HCT116 (cell line): ENCODE measurements around the gene KISS1R. TPM values are rescaled to one million over a fixed set of nuclear protein-coding genes. Genes with fewer than 3 reads are reported as not detected.
A peak's percentile ranks its signal among the peaks of the same experiment; 100 is the strongest.

ENCODE experiments used
- ATAC-seq: fragments of 200-7000 bp; cut with Tn5 transposase; 2 replicates; pipeline ENCODE4 v1.9.1; 2020; ENCODE audit warnings: mild to moderate bottlenecking, moderate library complexity
- BruUV-seq: library from RNA; stranded (reverse); fragments of 400-500 nt; replicated peaks from 2 replicates; lab custom pipeline; 2021; lab: Mats Ljungman, UMichigan
- CTCF ChIA-PET: fragments of 300-600 bp; sonication (Branson Sonifier 250); formaldehyde crosslinking; loops from one replicate; lab custom pipeline; 2021; ENCODE audit warnings: antibody characterized with exemption; lab: Charles Lee
- POLR2A ChIA-PET: fragments of 300-600, 350-600 bp; sonication (Branson Sonifier 250); formaldehyde crosslinking; loops from one replicate; lab custom pipeline; 2021; ENCODE audit warnings: antibody characterized with exemption; lab: Charles Lee
- RAD21 ChIA-PET, 2 experiments: fragments of 300-600 bp; sonication (Branson Sonifier 250); formaldehyde crosslinking; loops; one replicate each; lab custom pipeline; 2023; ENCODE audit warnings: low total read pairs in 2 of 2; ENCODE audit not compliant: uncharacterized antibody in 2 of 2, unreplicated experiment in 2 of 2, low non-redundant PET in 1 of 2; lab: Charles Lee
- DNase-seq: peaks from one replicate; pipeline ENCODE4 v3.0.0-alpha.2; 2010; ENCODE audit warnings: low read depth, low spot score
- H2AFZ ChIP-seq: fragments of 200-600 bp; shearing (Covaris generic), sonication (generic); 2 replicates; pipeline ENCODE4 v1.6.1; 2017; ENCODE audit warnings: low read depth, mixed run types, mixed read lengths, antibody characterized with exemption, low read length; ENCODE audit not compliant: poor library complexity, severe bottlenecking
- H3K27ac ChIP-seq: 2 replicates; pipeline ENCODE4 v1.5.1; 2012; ENCODE audit warnings: low read depth, low read length
- H3K27me3 ChIP-seq: fragments of 200-600 bp; sonication (generic); 2 replicates; pipeline ENCODE4 v1.6.1; 2016; ENCODE audit warnings: mixed run types, low read length, mixed read lengths; ENCODE audit not compliant: insufficient read depth
- H3K36me3 ChIP-seq, 2 experiments: fragments of 200-500 bp in 1 of 2; fragments of 200-600 bp in 1 of 2; sonication (Bioruptor generic) in 1 of 2; sonication (generic) in 1 of 2; 2 replicates each; pipeline versions ENCODE4 v1.5.1 to v1.6.1; 2014 to 2016; ENCODE audit warnings: low read length in 2 of 2, inconsistent platforms in 1 of 2, mixed read lengths in 1 of 2, mixed run types in 1 of 2; ENCODE audit not compliant: insufficient read depth in 2 of 2, control insufficient read depth in 1 of 2
- H3K4me1 ChIP-seq, 2 experiments: fragments of 200-600 bp in 1 of 2; sonication (generic) in 1 of 2; 2 replicates each; pipeline versions ENCODE4 v1.5.1 to v1.6.1; 2012 to 2017; ENCODE audit warnings: low read length in 2 of 2, inconsistent platforms in 1 of 2, mild to moderate bottlenecking in 1 of 2, mixed read lengths in 1 of 2, mixed run types in 1 of 2, moderate library complexity in 1 of 2; ENCODE audit not compliant: insufficient read depth in 2 of 2, control insufficient read depth in 1 of 2
- H3K4me2 ChIP-seq: fragments of 200-600 bp; sonication (generic); 2 replicates; pipeline ENCODE4 v1.6.1; 2017; ENCODE audit warnings: mixed run types, low read length, mixed read lengths
- H3K4me3 ChIP-seq, 2 experiments: fragments of 200-600 bp in 1 of 2; sonication (generic) in 1 of 2; replicated peaks in 1 of 2; 2 replicates each; pipeline ENCODE4 v1.5.1; 2011 to 2016; ENCODE audit warnings: low read length in 2 of 2, control low read depth in 1 of 2, low read depth in 1 of 2, mild to moderate bottlenecking in 1 of 2, mixed read lengths in 1 of 2, mixed run types in 1 of 2
- H3K79me2 ChIP-seq: fragments of 200-600 bp; sonication (generic); 2 replicates; pipeline ENCODE4 v1.6.1; 2017; ENCODE audit warnings: mild to moderate bottlenecking, mixed run types, low read length, moderate library complexity, mixed read lengths; ENCODE audit not compliant: insufficient read depth
- H3K9ac ChIP-seq: fragments of 200-600 bp; sonication (generic); 2 replicates; pipeline ENCODE4 v1.6.1; 2016; ENCODE audit warnings: low read length, mixed read lengths
- H3K9me2 ChIP-seq: fragments of 200-600 bp; sonication (generic), shearing (Covaris generic); 2 replicates; pipeline ENCODE4 v1.6.1; 2017; ENCODE audit warnings: mixed run types, mild to moderate bottlenecking, moderate library complexity; ENCODE audit not compliant: insufficient read depth
- H3K9me3 ChIP-seq, 2 experiments: fragments of 200-500 bp in 1 of 2; fragments of 200-600 bp in 1 of 2; sonication (Bioruptor generic) in 1 of 2; sonication (generic) in 1 of 2; 2 replicates each; pipeline ENCODE4 v1.6.1; 2014 to 2017; ENCODE audit warnings: low read length in 2 of 2, mixed read lengths in 2 of 2, inconsistent platforms in 1 of 2, low read depth in 1 of 2, mild to moderate bottlenecking in 1 of 2, mixed run types in 1 of 2, moderate library complexity in 1 of 2; ENCODE audit not compliant: control insufficient read depth in 1 of 2, insufficient read depth in 1 of 2
- H4K20me1 ChIP-seq: fragments of 200-600 bp; sonication (generic), shearing (Covaris generic); 2 replicates; pipeline ENCODE4 v1.6.1; 2017; ENCODE audit warnings: mixed run types, mild to moderate bottlenecking, moderate library complexity; ENCODE audit not compliant: insufficient read depth
- CBX3 ChIP-seq: IDR thresholded peaks from 2 replicates; pipeline ENCODE4 v1.6.1; 2012; ENCODE audit warnings: low read depth
- CTCF ChIP-seq, 3 experiments: fragments of 200-600 bp in 1 of 3; sonication (generic) in 1 of 3; IDR thresholded peaks in 2 of 3; conservative IDR thresholded peaks in 1 of 3; 2 replicates each; pipeline ENCODE4 v1.5.1; 2012 to 2017; ENCODE audit warnings: low read depth in 2 of 3, low read length in 2 of 3, antibody characterized with exemption in 1 of 3, borderline replicate concordance in 1 of 3, control low read depth in 1 of 3, mild to moderate bottlenecking in 1 of 3, mixed read lengths in 1 of 3, mixed run types in 1 of 3, moderate library complexity in 1 of 3; ENCODE audit not compliant: insufficient read depth in 1 of 3
- JUND ChIP-seq: IDR thresholded peaks from 2 replicates; pipeline ENCODE4 v1.6.1; 2012
- MAX ChIP-seq: IDR thresholded peaks from 2 replicates; pipeline ENCODE4 v1.6.1; 2012
- POLR2A ChIP-seq: IDR thresholded peaks from 2 replicates; pipeline ENCODE4 v1.7.0; 2011; ENCODE audit warnings: borderline replicate concordance; ENCODE audit not compliant: insufficient read depth, insufficient read length; ENCODE audit errors: extremely low read depth
- POLR2AphosphoS5 ChIP-seq: IDR thresholded peaks from 2 replicates; pipeline ENCODE4 v1.6.1; 2011; ENCODE audit warnings: mild to moderate bottlenecking, low read depth, low read length, moderate library complexity
- SP1 ChIP-seq: IDR thresholded peaks from 2 replicates; pipeline ENCODE4 v1.6.1; 2012; ENCODE audit warnings: low read depth
- ZFX ChIP-seq: fragments of 450-650 bp; IDR thresholded peaks from 2 replicates; pipeline ENCODE4 v1.6.1; 2017
- intact Hi-C: fragments of 100-400 bp; cut with micrococcal nuclease; formaldehyde crosslinking; loops from 2 replicates; pipeline ENCODE4 v1.10.0; 2022
- total RNA-seq: library from RNA; stranded (reverse); gene quantifications from one replicate; pipeline ENCODE4 v1.2.1, GENCODE V29; 2021; ENCODE audit not compliant: unreplicated experiment

Gene KISS1R
- total RNA-seq, 1 experiment from 2014 or later: 5.9 TPM

GRCh38 chr19:902093-902370 lies 15.1 kb upstream of the KISS1R start:
- H3K79me2 ChIP-seq: peaks cover 32% of the 10 kb centered on the region
- RAD21 ChIA-PET: no interaction called here
- DNase-seq (no peak), ATAC-seq (no peak)
- H2AFZ ChIP-seq: no peak overlapping the region
- peak overlapping the region; percentile 9; the same call in 1 of the 2 replicates for H3K27ac ChIP-seq
- intact Hi-C loops: no loop called here
- H3K9me2 ChIP-seq: no peaks in the 10 kb centered on the region
- POLR2A ChIA-PET: no interaction called here
- no peaks in the 10 kb centered on the region for H3K27me3 ChIP-seq
- CTCF ChIA-PET: no interaction called here
- H4K20me1 ChIP-seq: no peaks in the 10 kb centered on the region
- H3K9me3 ChIP-seq: no peaks in the 10 kb centered on the region
- BruUV-seq: no TSS peak
- H3K4me2 ChIP-seq: no peak overlapping the region
- no peak overlapping the region for H3K4me3 ChIP-seq
- H3K36me3 ChIP-seq: peaks cover 5 to 6% of the 10 kb centered on the region in 2 experiments; a peak in 3 of 4 replicates
- H3K9ac ChIP-seq: no peak overlapping the region
- H3K4me1 ChIP-seq: peaks cover 6 to 16% of the 10 kb centered on the region in 2 experiments; a peak in 3 of 4 replicates
- TF ChIP-seq SP1 (no peak), POLR2AphosphoS5 (no peak), JUND (no peak), MAX (no peak), CTCF (IDR thresholded peaks at IDR 0.05 in 2 of 3, conservative IDR thresholded peaks at IDR 0.05 in 1 of 3; ENCODE audit: borderline replicate concordance in 1 of 3, insufficient read depth in 1 of 3, low read depth in 2 of 3, low read length in 2 of 3) (no peak), POLR2A (no peak), CBX3 (no peak), ZFX (no peak)
